ENCODE data around the gene TOGARAM2.
"Not testable (repeated sequence)": the region's sequence is repeated elsewhere in the genome, so short reads cannot be mapped to it uniquely, and the experiment has no call there.

Gene TOGARAM2

DNA sequence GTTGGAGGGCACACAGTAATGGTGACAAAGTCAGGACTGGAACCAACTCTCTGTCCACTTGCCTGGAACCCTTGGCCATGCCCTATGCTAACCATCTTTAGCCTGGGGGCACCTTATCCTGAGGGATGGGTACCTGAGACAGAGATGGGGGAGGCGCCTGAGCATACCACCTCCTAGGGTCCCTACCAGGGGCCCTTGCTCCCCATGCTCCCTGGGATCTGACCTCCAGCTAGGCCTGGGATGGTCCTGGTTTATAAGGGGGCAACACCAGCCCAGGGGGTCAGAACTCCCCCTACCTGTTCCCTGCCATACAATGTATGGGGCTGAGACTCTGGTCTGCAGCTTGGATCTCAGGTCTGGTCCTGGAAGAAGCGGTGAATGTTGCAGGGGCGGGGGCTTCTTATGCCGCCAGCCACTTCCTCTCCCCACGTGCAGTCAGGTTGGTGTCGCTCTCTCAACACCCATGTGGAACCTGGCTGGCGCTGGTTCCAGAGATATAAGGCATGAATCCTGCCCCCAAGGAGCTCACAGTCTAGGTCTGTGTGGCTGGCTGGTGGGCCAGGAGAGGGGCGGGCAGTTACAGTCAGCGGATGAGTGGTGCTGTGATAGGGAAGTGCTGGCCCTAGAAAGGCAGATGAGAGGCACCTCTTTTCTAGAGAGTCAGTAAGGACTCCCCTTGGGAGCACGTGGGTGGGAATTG lies 3.8 kb upstream of the TOGARAM2 start:
- DNase-seq: no peak

DNA sequence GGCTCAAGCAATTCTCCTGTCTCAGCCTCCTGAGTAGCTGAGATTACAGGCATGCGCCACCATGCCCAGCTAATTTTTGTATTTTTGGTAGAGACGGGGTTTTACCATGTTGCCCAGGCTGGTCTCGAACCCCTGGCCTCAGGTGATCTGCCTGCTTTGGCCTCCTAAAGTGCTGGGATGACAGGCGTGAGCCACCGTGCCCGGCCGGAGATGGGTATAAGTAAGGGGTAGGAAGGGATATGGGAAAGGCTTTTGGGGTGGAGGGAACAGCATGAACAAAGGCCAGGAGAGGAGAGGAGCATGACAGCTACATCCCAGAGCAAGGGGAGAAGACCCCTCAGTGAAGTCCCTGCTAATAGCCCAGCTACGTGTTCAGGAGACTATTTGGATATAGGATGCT lies 3.1 kb upstream of the TOGARAM2 start:
- not testable (repeated sequence) for DNase-seq

DNA sequence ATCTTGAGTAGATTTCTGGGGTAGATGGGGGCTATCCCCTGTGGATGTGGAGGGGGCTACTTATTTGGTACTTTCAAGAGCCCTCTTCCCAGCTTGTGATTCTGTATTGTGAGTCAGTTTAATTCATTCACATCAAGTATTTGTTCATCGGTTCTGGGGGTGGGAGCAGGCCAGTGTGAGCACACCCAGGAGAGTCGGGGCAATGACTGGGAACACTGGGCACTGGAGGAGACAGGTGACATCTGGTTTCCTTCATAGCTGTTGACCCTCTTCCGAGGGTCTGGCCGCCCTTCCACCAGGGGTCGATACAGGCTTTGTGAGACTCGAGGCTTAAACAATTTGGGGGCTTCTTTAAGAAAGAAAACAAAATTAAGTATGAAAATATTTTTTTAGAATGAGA lies 2.5 kb upstream of the TOGARAM2 start:
- DNase-seq: no peak

DNA sequence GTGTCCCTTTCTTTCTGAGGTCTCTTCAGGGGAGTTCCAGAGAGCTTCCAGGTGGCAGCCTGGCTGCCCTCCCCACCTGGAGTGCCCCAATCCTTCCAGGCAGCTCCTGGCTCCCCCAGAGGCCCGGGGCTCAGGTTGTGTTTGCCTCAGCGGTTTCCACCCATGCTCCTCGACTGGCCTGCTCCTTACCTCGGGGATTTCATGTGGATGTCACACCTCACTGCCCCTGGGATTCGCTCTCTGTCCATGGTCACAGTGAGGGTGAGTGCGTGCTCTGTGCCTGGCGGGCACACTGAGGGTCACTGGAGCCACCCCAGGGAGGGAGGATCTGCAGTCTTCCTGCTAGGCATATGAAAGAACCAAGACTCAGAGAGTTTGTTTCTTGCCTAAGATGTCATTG lies 2.1 kb upstream of the TOGARAM2 start:
- no peak for DNase-seq

DNA sequence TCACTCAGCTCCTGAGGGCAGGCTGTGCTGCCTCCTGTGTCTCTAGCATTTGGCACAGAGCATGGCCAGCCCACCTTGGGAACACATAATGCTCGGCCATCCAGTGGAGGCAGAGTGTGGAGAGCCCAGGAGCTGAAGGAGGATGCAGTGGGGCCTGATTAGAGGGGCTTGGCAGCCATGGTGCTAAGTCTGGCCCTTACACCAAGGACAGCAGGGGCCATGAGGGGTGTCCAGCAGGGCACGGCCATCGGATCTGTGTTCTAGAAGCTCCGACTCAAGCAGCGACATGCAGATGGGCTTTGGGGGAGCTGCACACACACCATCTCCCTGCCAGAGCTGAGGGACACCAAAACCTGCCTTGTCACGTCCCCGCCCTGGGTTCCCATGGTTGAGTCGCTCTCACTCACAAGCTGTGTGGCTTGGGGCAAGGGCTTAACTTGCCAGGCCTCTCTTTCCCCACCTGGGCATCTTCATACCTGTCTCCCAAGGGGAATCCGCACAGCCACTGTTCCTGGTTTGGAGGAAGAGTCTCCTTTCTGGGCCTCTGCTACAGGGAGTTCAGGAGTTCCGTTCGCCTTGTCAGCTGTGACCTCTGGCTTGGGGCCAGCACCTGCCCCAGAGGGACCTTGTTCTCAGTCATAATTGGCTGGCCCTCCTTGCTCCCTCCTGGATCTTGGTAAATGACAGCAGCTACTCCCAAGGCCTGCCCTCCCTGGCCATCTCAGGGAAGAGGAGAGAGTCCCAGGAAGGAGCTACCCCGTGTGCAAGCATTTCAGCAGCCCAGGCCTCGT lies 1.3 kb upstream of the TOGARAM2 start:
- DNase-seq: no peak

DNA sequence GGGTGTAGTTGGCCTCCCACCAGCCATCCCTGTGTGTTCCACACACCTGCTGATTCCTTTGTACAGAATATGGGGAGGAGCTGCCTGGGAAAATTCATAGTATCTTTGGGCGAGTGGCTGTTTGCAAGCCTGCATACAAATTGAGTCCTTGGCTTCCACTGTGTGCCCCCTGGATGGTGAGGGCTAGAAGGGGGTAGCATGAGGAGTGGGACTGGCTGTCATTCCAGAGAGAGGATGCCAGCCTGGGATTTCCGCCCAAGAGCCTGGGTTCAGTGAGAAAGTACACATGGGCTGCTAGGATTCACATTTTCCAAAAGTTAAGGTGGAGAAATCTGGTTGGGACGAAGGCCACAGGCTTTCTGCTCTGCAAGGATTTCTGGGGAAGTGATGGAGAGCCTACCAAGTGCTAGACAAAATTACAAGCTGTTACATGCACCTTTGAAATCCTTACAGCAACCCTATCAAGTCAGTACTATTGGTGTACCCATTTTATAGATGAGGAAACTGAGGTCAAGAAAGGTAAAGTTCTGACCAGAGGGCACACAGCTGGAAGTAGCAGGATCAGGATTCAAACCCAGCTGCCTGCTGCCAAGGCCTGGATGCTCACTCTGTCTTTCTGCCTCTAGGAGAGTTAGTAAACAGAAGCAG lies 606 bp upstream of the TOGARAM2 start:
- no peak for DNase-seq

DNA sequence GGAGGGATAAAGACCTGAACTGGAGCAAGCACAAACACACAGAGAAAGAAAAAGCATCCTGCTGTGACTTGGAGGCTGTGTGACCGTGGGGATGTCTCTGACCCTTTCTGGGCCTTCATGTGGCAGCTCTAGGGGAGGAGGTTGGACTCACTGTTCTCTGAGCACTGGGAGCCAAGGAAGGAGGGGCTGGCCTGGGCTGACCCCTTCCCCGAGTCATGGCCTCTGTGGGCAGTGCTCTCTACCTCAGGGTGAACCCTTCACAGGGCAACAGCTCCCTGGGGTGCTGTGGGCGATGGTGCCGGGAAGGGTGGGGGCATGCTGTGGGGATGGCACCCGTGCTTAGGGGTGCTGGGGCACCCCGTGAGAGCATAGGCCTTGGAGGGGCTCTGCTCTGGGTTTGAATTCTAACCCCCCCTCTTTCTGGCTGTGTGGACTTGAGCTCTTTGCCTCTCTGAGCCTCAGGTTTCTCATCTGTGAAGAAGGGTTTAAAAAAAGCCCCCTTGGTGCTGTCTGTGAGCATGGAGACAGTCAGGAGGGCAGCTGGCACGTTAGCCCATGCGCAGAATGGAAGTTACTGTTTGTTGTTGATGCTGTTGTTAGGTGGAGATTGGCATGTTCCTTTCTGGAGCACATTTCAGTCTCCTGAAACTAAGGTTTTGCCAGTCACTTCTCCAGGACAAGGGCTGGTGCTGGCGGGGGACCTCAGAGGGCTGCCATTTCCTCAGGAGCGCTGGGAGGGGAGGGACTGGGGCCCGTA lies 700 bp downstream of the TOGARAM2 start:
- no peak for DNase-seq

DNA sequence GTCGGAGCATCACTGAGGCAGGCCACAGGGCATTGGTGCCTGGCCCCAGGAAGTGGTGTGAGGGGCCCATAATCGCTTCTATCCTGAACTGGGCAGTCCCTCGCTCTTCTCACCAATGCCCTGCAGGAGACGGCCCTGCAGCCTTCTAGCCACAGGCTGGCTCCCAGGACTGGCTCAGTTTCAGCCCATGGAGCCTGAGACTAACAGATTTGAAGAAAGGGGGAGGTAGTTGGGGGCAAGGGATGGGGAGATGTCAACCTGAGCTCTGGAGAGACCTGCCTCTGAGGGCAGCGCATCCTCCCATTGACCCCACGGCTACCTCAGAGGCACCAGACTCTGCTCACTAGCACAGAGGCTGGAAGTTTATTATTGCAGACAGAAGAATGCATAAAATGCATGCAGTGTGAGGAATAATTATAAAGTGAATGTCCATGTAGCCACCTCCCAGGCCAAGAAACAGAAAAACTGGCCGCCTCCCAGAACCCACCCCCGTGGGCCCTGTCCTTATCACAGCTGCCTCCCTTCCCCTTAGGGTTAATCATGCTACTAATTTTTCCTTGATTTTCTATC lies 1.4 kb downstream of the TOGARAM2 start:
- DNase-seq: no peak

DNA sequence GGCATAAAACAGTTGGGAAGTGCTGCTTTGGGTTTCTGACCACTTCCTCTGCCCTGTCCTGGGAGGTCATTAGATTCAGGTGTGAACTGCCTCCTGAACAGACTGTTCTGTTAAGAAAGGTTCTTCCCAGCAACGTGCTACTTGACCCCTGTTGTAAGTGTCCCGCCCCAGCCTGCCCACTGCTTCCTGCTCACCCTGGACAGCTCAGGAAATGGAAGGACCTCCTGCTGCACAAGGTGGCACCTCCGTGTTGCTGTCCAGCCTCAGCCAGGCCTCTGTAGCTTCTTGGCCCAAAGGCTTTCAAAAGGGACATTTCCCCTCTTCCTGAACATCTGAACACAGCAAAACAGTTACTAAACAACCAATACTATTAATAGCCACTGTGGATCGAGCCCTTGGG lies 5.3 kb downstream of the TOGARAM2 start:
- no peak for DNase-seq

DNA sequence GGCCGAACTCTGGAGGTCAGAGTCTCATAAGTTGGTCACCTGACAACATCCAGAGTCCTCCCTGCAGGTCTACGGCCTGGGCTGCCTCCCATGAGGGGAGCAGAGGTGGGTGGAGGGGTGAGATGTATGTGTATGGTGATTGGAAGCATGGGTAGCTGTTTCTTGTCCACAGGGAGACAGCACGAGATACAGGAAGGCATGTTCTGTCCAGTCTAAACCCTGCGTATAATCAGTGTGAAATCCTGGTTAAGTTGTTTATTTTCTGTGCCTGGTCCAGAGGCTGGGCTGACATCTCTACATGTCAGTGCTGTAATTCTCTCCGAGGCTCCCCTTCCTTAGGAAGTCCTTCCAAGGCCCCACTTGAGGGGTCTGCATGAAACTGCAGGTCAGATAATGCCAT lies 8.9 kb downstream of the TOGARAM2 start:
- DNase-seq: no peak

DNA sequence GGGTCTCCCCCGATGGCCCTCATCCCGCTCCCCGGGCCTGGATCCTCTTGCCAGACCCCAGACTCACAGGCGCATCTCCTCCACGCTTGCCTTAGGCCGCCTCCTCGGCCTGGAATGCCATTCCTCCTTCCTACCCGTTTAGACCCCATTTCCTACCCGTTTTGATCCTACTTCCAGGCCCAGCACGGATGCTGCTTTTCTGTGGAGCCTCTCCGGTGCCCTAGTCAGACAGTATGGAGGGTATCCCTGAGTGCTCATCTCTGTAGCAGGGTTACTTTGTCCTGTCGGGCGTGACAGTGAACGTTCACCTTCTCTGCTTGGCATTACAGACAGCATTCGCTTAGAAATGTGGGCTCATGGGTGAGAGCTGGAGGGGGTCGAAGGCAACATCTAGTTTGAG lies 9.3 kb downstream of the TOGARAM2 start:
- DNase-seq: no peak

DNA sequence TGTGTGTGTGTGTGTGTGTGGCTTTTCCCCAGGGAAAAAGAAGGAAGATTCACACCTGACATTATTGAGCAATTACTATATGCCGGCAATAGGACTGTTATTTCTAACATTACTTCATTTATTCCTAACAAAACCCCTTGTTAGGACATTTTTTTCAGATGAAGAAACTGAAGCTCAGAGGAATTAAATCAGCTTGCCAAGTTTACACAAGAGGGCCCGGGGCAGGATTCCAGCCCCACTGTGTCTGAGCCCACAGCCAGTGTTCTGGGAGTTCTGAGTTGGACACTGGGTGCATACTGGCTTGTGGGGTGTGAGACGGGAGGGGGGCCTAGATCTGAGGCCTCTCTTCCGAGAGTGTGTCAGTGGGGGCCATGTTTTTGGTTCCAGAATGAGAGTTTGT lies 9.9 kb downstream of the TOGARAM2 start:
- no peak for DNase-seq

DNA sequence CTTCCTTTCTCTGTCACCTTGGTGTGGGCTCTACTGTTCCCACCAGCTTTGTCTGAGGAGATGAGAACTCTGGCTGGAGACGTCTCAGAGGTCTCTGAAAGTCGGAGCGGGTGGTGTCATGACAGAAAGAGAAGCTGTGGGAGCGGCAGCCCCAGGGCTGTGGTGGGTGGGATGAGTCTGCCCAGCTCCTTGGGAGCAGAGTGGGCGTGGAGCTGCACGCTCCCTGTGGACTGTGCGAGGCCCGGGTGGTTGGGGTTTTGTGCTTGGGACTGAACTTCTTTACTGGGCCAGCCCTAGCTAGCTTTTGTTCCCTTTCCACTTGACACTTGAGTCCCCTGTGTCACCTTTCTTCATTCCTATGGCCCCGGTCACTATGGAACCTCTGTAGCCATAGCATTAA lies 10.4 kb downstream of the TOGARAM2 start:
- no peak for DNase-seq

DNA sequence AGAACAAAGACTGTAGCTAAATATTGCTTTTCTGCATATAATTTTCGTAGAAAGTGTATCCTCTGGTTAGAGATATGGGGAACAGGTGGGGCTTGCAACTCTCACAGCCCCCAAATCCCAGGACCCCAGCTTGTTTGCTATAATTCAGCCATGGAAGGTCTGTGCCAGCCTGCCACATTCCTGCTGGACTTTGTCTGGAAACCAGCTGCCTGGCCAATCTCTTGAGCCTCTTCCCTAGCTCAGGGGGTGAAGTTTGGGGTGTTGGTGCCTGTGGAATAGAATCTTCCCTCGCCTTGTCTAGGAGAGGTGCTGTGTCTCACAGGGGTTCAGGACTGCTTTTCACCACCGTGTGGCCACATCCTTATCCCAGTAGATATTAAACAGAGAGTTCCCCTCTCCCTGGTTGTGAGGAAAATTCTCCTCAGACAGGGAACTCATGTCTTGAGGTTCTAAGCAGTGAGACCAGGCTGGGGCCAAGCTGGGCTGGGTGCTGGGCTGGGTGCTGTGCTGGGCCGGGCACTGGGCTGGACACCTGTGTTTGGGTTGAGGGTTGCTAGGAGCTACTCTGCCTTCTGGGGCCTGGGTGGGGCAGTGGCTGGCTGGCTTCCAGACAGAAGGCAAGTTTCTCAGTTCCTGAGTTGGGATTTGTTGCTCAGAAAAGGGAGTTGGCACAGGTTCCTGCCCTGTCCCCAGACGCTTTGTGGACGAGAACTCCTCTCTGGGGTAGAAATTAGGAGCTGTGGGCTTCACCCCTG lies 12.3 kb downstream of the TOGARAM2 start:
- DNase-seq: no peak

DNA sequence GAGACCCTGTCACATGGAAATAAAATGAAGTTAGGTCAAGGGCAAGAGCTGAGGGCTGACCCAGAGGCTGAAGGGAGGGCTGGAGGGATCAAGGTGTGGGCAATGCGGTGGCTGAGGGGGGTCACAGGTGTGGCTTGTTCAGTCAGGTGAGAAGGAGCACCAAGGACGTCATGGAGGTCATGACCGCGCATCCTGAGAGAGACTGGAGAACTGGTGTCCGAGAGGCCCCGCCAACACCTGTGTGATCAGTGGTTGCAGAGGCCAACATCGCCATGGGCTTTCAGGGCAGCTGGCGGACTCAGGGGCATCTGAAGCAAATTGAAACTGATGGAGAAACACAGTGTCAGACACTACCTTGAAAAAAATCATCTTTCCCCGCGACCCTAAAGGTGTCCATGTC lies 13.0 kb downstream of the TOGARAM2 start:
- no peak for DNase-seq

DNA sequence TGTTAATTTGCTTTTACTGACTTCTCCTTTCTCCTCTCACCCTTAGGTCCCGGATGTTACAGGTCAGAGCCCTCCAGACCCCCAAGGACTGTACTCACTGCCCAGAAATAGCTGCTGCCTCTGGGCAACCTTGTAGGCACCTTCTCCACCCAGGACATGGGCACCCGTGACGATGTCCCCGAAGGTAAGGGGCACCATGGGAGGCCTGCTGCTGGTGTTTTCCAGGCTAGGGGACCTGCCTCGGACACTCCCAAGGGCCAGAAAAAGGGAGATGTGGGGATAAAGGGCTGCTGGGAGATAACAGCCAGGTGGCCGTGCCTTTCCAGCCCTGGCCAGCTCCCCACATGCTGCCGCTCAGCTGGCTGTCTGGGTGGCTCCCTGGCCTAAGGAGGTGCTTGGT lies 13.6 kb downstream of the TOGARAM2 start:
- no peak for DNase-seq

DNA sequence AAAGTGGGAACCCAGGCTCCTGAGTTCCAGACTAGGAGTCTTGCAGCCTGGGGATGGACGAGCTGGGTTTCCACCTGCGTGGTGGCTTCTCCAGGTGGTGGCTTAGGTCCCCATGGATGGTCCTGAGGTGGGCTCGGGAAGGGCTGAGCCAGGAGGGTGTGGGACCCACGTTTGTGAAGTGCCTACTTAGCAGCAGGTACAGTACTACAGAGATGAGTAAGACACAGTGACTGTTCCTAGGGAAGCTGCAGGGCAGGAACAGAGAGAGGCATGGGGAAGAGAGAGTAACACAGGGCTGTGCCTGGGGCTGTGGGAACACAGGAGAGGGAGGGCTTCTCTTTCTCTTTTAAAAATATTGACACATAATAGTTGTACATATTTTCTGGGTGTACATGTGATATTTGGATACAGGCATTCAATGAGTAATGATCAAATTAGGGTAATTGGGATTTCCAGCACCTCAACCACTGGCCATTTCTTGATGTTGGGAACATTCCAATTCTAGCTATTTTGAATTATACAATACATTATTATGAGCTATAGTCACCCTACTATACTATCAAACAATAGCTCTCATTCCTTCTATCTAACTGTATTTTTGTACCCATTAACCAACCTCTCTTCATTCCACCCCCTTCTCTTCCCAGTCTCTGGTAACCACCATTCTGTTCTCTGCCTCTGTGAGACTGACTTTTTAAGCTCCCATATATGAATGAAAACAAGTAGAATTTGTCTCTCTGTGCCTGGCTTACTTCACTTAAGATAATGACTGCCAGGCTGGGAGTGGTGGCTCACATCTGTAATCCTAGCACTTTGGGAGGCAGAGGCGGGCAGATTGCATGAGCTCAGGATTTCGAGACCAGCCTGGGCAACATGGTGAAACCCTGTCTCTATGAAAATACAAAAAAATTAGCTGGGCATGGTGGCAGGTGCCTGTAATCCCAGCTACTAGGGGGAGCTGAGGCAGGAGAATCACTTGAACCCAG lies 15.0 kb downstream of the TOGARAM2 start:
- DNase-seq: no peak

DNA sequence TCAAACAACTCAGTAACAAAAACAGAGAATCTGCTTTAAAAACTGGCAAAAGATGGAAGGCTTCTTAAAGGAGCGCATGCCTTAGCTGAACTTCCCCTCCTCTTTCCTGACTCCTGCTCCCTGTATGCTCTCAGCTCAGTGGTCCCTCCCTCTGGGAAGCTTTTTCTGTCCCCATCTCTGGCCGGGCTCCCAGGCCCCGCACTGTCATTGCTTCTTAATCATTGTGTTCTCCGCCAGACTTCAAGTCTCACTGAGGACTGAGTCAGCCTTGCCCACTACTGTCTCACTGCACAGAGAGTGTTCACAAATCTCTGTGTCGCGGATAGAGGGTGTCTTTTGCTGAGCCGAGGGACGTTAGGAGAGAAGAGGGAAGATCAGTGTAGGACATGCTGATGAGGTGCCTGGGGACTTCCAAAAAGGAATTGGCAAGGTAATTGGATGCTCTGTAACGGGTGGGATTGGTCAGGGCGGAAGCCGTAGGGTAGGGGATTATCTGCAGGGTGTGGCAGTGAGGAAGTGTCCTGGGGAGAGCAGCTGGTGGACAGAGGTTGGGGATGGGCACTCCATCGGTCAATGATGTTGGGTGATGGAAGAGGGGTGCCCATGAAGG lies 16.2 kb downstream of the TOGARAM2 start:
- no peak for DNase-seq

DNA sequence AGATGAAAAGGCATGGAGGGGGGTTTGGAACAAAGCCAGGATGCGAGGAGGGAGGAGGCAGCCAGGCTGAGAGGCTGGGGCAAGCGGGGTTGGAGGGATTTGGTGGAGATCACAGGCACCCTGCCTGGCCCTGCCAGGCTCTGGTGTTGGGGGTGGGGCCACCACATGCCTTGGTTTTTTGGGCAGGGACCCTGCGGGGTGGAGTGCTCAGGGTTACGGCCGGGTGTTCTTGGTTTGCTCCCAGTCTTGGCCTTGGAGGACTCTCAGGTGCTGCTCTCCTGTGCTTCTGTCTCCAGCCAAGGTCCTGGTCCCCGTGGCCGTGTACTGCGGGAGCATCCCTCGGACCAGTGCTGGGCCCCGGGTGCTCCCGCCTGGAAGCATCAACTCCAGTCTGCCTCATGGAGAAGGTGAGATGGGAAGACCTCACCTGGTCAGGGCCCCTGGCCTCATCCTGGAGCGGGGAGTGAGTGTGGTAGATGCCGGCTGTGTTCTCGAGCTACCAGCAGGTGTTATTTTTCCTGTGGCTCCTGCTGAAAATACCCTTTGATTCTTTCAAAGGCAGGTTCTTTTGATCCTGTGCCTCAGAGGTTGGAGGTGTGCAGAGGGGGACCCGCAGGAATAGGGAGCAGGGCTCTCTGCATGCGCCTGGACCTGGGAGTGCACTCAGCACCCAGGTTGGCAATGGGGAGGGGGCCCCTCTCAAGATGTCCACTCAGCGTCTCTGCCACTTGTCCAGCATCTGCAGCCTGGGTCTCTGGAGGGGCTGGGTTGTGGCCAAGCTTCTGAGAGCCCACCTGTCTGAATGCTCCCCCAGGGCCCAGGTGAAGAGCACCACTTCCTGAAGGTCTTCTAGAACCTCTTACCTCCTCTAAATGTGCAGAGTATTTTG lies 17.0 kb downstream of the TOGARAM2 start:
- DNase-seq: no peak
